SK-N-SH treated with all-trans-retinoic acid at 6 μM for 48 hours (cell line): ENCODE data around the gene HCAR1.

Source experiments
- ATAC-seq: fragments of 200-7000 bp; cut with Tn5 transposase; 3 replicates; pipeline ENCODE4 v1.9.1; 2020; ENCODE audit warnings: mild to moderate bottlenecking, moderate library complexity
- BACH2 ChIP-seq: fragments of 250-450 bp; sonication (Bioruptor Pico); IDR thresholded peaks from 2 replicates; pipeline ENCODE4 v1.9.0; 2021; ENCODE audit warnings: mild to moderate bottlenecking, borderline replicate concordance
- CREB5 ChIP-seq: fragments of 250-450 bp; sonication (Bioruptor Pico); IDR thresholded peaks from 2 replicates; pipeline ENCODE4 v1.5.1; 2020; ENCODE audit warnings: low read depth, mild to moderate bottlenecking, moderate library complexity
- CSDC2 ChIP-seq: fragments of 250-450 bp; sonication (Bioruptor Pico); IDR thresholded peaks from 2 replicates; pipeline ENCODE4 v1.5.0; 2020; ENCODE audit warnings: mild to moderate bottlenecking, moderate library complexity
- CSRNP3 ChIP-seq: fragments of 250-450 bp; sonication (Bioruptor Pico); IDR thresholded peaks from 2 replicates; pipeline ENCODE4 v1.5.1; 2021; ENCODE audit warnings: mild to moderate bottlenecking, moderate library complexity
- ESRRG ChIP-seq: fragments of 250-450 bp; sonication (Bioruptor Pico); IDR thresholded peaks from 2 replicates; pipeline ENCODE4 v1.6.1; 2021; ENCODE audit warnings: mild to moderate bottlenecking
- ISL1 ChIP-seq: fragments of 250-450 bp; sonication (Bioruptor Pico); IDR thresholded peaks from 2 replicates; pipeline ENCODE4 v2.1.2; 2022; ENCODE audit warnings: mild to moderate bottlenecking, moderate library complexity
- OSR1 ChIP-seq: fragments of 250-450 bp; sonication (Bioruptor Pico); IDR thresholded peaks from 2 replicates; pipeline ENCODE4 v1.8.0; 2022; ENCODE audit warnings: moderate library complexity, mild to moderate bottlenecking, inconsistent platforms
- PATZ1 ChIP-seq: fragments of 250-450 bp; sonication (Bioruptor Pico); IDR thresholded peaks from 2 replicates; pipeline ENCODE4 v1.8.0; 2020; ENCODE audit warnings: mild to moderate bottlenecking, moderate library complexity, borderline replicate concordance
- POU6F1 ChIP-seq: fragments of 250-450 bp; sonication (Bioruptor Pico); IDR thresholded peaks from 2 replicates; pipeline ENCODE4 v1.8.0; 2021; ENCODE audit warnings: low read depth, mild to moderate bottlenecking, moderate library complexity, borderline replicate concordance
- PPARA ChIP-seq: fragments of 250-450 bp; sonication (Bioruptor Pico); IDR thresholded peaks from 2 replicates; pipeline ENCODE4 v1.5.0; 2020; ENCODE audit warnings: mild to moderate bottlenecking, borderline replicate concordance
- RARB ChIP-seq: fragments of 250-450 bp; sonication (Bioruptor Pico); IDR thresholded peaks from 2 replicates; pipeline ENCODE4 v1.8.0; 2021; ENCODE audit warnings: mild to moderate bottlenecking, moderate library complexity
- SNAI2 ChIP-seq: fragments of 250-450 bp; sonication (Bioruptor Pico); IDR thresholded peaks from 2 replicates; pipeline ENCODE4 v1.5.0; 2020; ENCODE audit warnings: mild to moderate bottlenecking, moderate library complexity
- TCF4 ChIP-seq: fragments of 250-450 bp; sonication (Bioruptor Pico); IDR thresholded peaks from 2 replicates; pipeline ENCODE4 v1.8.0; 2021; ENCODE audit warnings: mild to moderate bottlenecking, moderate library complexity, borderline replicate concordance
- TOX ChIP-seq: fragments of 250-450 bp; sonication (Bioruptor Pico); IDR thresholded peaks from 2 replicates; pipeline ENCODE4 v1.8.0; 2021; ENCODE audit warnings: mild to moderate bottlenecking, moderate library complexity, borderline replicate concordance
- TSHZ2 ChIP-seq: fragments of 250-450 bp; sonication (Bioruptor Pico); IDR thresholded peaks from 2 replicates; pipeline ENCODE4 v1.5.0; 2020; ENCODE audit warnings: mild to moderate bottlenecking, moderate library complexity
- ZC3H10 ChIP-seq: fragments of 250-450 bp; sonication (Bioruptor Pico); IDR thresholded peaks from 2 replicates; pipeline ENCODE4 v1.5.1; 2021; ENCODE audit warnings: mild to moderate bottlenecking, moderate library complexity
- ZFP3 ChIP-seq: fragments of 250-450 bp; sonication (Bioruptor Pico); IDR thresholded peaks from 2 replicates; pipeline ENCODE4 v1.5.0; 2020; ENCODE audit warnings: mild to moderate bottlenecking, moderate library complexity
- ZFP30 ChIP-seq: fragments of 450-650 bp; formaldehyde crosslinking; IDR thresholded peaks from 2 replicates; pipeline ENCODE4 v1.5.0; 2022; ENCODE audit warnings: mild to moderate bottlenecking, moderate library complexity
- ZNF565 ChIP-seq: fragments of 450-650 bp; formaldehyde crosslinking; conservative IDR thresholded peaks from 2 replicates; pipeline ENCODE4 v1.5.0; 2020; ENCODE audit warnings: low read depth, mild to moderate bottlenecking, moderate library complexity
- ZNF70 ChIP-seq: fragments of 450-650 bp; formaldehyde crosslinking; IDR thresholded peaks from 2 replicates; pipeline ENCODE4 v1.5.0; 2020; ENCODE audit warnings: mild to moderate bottlenecking, moderate library complexity

Gene HCAR1

GRCh38 chr12:122730215-122731014 is at the start of gene HCAR1:
Gene HCAR1 (minus strand): TSS chr12:122730844. CDS start chr12:122730339, 505 bp downstream.
- no peak for ATAC-seq
- TF ChIP-seq TOX (CRISPR knock-in tag) (no peak), CREB5 (no peak), PPARA (no peak), SNAI2 (CRISPR knock-in tag) (no peak), ZFP3 (CRISPR knock-in tag) (no peak), PATZ1 (CRISPR knock-in tag) (no peak), CSDC2 (no peak), TCF4 (CRISPR knock-in tag) (no peak), BACH2 (CRISPR knock-in tag) (no peak), ZNF70 (no peak), RARB (no peak), ISL1 (CRISPR knock-in tag) (no peak), ZFP30 (no peak), ESRRG (CRISPR knock-in tag) (no peak), TSHZ2 (no peak), ZC3H10 (CRISPR knock-in tag) (no peak), CSRNP3 (CRISPR knock-in tag) (no peak), POU6F1 (CRISPR knock-in tag) (no peak)

- no peak for ATAC-seq
- no peak for TF ChIP-seq OSR1 (CRISPR knock-in tag)
- TF ChIP-seq ZNF565 (CRISPR knock-in tag) = no peak
- TF ChIP-seq ESRRG (CRISPR knock-in tag) = no peak
- no peak for TF ChIP-seq PPARA
- no peak for TF ChIP-seq CSDC2
- TF ChIP-seq CSRNP3 (CRISPR knock-in tag) = no peak
- TF ChIP-seq CREB5 = no peak
- TF ChIP-seq ZC3H10 (CRISPR knock-in tag) = no peak
- TF ChIP-seq ZFP30 = no peak
- TF ChIP-seq PATZ1 (CRISPR knock-in tag) = no peak
- no peak for TF ChIP-seq TCF4 (CRISPR knock-in tag)
- TF ChIP-seq ZFP3 (CRISPR knock-in tag) = no peak
- no peak for TF ChIP-seq POU6F1 (CRISPR knock-in tag)
- TF ChIP-seq SNAI2 (CRISPR knock-in tag) = no peak
- no peak for TF ChIP-seq ZNF70
- no peak for TF ChIP-seq RARB
Measured at GRCh38 chr12:122757568-122757967, 26.9 kb upstream of the HCAR1 start.
